CD4-positive, alpha-beta T cell treated with Interferon gamma for 1 hour (primary cell): ENCODE results near the gene G6PC1.

ENCODE experiments used
- DNase-seq: peaks from one replicate; pipeline ENCODE4 v3.0.0-alpha.2; 2020

The G6PC1 gene

DNA sequence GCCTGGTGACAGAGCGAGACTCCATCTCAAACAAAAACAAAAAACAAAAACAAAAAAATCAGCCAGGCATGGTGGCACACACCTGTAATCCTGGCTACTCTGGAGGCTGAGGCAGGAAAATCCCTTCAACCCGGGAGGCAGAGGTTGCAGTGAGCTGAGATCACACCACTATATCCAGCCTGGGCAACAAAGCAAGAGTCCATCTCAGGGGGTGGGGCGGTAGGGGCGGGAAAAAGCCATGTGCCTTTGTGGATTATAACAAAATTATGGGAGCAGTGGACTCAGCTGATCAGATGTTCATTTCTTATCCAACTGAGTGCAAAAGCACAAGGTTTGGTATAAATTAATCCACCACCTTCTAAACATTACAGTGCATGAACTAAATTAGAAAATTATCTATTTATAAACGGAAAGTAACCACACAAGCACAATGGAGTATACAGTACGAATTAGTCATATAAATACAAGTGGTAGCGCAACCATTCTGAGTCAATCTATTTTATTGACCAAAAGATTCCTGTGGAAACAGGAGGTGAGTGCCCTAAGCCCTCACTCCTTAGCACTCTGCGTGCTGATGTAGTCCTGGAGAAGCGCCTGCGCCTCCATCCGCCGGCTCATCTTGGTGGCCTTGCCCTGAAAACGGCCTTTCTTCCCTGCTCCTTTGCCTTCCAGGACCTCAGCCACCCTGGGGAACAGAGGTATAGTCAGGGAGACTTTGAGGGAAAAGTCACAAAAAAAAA is 49.6 kb downstream of the G6PC1 start:
- no peak for DNase-seq
